T-helper 17 cell (primary cell): ENCODE data around the gene PLIN5. TPM values are rescaled to one million over a fixed set of nuclear protein-coding genes. Genes with fewer than 3 reads are reported as not detected.

Source experiments
- ATAC-seq: fragments of 150-1000 bp; cut with Tn5 transposase; 2 replicates; pipeline ENCODE4 v1.10.0; 2021; ENCODE audit warnings: mild to moderate bottlenecking, moderate library complexity
- DNase-seq, 3 donors: peaks; one replicate each; pipeline versions ENCODE4 v3.0.0 to v3.0.0-alpha.2; 2020 to 2021
- H3K9me3 ChIP-seq: one replicate; pipeline ENCODE4 v1.7.0; 2013; ENCODE audit warnings: low read length, mild to moderate bottlenecking; ENCODE audit not compliant: control insufficient read depth, poor library complexity, severe bottlenecking
- H3K27ac Mint-ChIP-seq: one replicate; pipeline ENCODE4 v1.8.0; 2022; ENCODE audit warnings: mild to moderate bottlenecking, moderate library complexity, mixed read lengths
- H3K27me3 Mint-ChIP-seq: one replicate; pipeline ENCODE4 v1.8.0; 2022; ENCODE audit warnings: mixed read lengths
- H3K36me3 Mint-ChIP-seq: one replicate; pipeline ENCODE4 v1.8.0; 2022; ENCODE audit warnings: low read depth, mixed read lengths
- H3K4me1 Mint-ChIP-seq: one replicate; pipeline ENCODE4 v1.8.0; 2022; ENCODE audit warnings: mild to moderate bottlenecking, mixed read lengths
- H3K4me3 Mint-ChIP-seq: one replicate; pipeline ENCODE4 v1.8.0; 2022; ENCODE audit warnings: mild to moderate bottlenecking, moderate library complexity, mixed read lengths
- total RNA-seq, 4 donors: library from RNA in 2 of 4; stranded (reverse) in 2 of 4; gene quantifications; one replicate each; pipeline ENCODE4 v1.2.3 and lab custom pipeline; 2022 to 2026

The PLIN5 gene
- total RNA-seq, 2 donors from 2014 or later = not detected

DNA sequence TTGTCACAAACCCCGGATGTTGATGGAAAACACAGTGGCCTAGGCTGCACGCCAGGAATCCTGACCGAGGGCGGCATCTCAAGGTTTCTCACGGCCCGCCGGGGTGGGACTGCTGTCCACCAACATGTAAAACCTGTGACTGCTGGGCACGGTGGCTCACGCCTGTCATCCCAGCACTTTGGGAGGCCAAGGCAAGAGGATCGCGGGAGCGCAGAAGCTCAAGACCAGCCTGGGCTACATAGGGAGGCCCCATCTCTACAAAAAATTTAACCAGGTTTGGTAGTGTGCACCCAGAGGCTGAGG is 27.9 kb downstream of the PLIN5 start:
- Mint-ChIP-seq H3K4me1 (peaks cover 5% of the 10 kb centered on the region), H3K4me3 (no peak overlapping the region), H3K27me3 (no peaks in the 10 kb centered on the region), H3K36me3 (peaks cover 2% of the 10 kb centered on the region), H3K27ac (no peak overlapping the region)
- ATAC-seq (no peak), DNase-seq (no peak)
- no peaks in the 10 kb centered on the region for H3K9me3 ChIP-seq

DNA sequence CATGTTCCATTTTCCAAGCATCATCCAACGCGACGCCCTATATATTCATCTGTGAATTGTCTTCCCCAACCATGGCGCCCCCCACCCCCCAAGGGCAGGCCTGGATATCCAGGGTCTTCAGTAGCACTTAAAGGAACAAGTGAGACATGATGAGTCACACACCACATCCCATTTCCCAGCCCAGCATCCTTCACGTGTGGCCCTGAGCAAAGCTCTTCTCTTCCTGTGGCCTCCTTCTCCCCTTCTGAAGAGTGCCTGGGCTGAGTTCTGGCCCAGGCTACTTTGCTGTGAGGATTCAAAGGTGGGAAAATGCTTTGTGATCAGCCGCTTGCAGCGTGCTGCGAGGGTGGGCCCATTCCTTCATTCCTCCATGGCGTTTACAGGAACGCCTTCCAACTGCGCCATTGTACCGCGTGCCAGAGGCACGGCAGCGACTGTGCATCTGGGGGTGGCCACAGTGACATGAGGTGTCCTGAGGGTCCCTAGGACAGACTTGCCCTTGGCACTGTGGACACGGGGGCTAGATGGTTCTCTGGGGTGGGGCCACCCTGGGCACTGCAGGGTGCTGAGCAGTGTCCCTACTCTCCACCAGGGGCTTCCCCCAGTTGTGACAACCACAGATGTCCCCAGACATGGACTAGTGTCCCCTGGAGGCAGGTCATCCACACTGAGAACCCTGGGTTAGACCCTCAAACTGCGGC is 28.4 kb downstream of the PLIN5 start:
- H3K9me3 ChIP-seq = no peaks in the 10 kb centered on the region
- no peak for ATAC-seq
- Mint-ChIP-seq H3K36me3 (peaks cover 2% of the 10 kb centered on the region), H3K4me1 (peaks cover 5% of the 10 kb centered on the region), H3K4me3 (no peak overlapping the region), H3K27ac (no peak overlapping the region), H3K27me3 (no peaks in the 10 kb centered on the region)
- no peak for DNase-seq

DNA sequence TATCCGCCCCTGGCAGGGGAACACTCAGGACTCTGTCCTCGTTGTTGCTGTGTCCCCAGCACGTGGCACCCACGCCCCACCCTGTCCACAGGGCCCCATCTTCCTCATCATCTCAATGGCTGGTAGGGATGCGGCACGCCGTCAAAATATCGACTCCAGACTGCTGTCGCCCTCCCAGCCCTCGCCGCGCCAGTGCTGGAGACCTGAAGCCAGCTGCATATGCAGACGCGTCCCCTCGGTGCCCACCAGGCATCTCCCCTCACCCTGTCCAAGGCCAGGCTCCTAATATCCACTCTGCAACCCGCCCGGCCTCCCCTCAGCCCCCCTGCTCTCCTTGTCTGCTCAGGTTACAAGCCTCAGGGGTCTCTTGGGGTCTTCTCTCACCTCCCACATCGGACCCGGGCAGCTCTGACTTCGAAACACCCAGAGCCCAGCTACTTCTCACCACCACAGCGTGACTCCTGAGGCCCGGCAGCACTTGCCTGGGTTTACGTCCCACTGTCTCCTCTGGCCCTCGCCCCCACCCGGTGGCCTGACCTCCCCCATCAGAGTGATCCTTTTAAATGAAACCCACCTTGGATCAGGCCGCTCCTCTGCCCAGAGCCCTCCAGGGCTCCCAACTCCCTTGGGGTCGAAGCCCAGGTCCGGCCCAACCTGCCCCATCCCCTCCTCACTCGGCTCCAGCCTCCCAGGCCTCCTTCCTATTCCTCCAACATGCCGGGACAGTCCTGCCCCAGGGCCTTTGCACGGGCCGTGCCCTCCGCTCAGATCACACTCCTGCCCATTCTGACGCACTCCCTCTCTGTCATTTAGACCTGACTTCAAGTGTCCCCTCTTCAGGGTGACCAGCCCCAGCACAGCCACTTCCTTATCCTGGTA is 29.2 kb downstream of the PLIN5 start:
- no peaks in the 10 kb centered on the region for H3K9me3 ChIP-seq
- Mint-ChIP-seq H3K4me1 (peaks cover 5% of the 10 kb centered on the region), H3K27me3 (no peaks in the 10 kb centered on the region), H3K36me3 (peaks cover 2% of the 10 kb centered on the region), H3K27ac (no peak overlapping the region), H3K4me3 (no peak overlapping the region)
- DNase-seq (no peak), ATAC-seq (no peak)

DNA sequence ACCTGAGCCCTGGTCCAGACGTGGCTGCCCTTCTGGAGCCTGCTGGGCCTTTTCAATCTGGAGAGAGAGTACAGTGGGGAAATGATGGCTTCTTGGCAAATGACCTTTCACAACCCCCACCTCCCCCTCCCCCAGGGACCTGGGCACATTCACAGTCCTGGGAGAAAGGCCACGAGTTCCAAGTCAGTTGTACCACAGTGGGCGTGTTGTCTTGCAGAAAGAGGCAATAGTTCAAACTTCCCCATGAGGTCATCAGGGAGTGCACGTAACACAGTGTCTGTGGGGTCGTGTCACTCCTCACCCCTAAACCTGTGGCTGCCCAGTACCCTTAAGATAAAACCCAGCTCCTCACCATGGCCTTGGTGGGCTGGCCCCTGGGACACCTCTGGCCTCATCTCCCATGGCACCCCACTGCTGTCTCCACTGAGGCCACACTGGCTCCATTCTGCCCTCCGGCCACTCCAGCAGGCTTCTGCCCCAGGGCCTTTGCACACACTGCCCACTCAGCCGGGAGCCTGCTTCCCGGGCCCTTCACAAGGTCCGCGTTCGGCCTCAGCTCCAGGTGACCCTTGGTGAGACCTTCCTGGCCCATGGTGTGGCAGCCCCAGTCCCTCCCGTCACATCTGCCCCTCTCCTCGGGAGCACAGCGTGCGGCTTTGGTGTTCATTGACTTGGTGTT is 30.0 kb downstream of the PLIN5 start:
- no peak overlapping the region for H3K4me3 Mint-ChIP-seq
- H3K4me1 Mint-ChIP-seq = peaks cover 5% of the 10 kb centered on the region
- H3K36me3 Mint-ChIP-seq = peaks cover 2% of the 10 kb centered on the region
- DNase-seq (no peak), ATAC-seq (no peak)
- no peaks in the 10 kb centered on the region for H3K27me3 Mint-ChIP-seq
- no peaks in the 10 kb centered on the region for H3K9me3 ChIP-seq
- no peak overlapping the region for H3K27ac Mint-ChIP-seq

DNA sequence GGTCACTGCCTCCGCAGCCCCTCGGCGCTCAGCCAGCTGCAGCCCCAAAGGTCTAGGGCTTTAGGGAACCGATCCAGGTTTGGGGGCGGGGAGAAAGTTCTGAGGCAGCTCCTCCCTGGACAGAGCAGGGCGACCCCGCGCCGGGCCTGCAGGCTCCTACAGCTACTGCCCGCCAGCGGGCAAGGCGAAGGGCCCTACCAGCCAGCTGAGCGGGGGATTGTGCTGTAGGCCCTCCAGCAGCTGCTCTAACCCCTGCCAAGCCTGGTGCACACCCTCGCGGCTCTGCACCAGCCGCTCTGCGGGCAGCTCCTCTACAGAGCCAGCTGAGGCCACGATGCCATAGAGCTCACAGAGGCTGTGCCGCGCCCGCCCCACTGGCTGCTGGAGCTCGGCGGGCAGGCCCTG is 30.7 kb downstream of the PLIN5 start:
- H3K4me3 Mint-ChIP-seq = no peak overlapping the region
- no peak for DNase-seq
- peaks cover 2% of the 10 kb centered on the region for H3K36me3 Mint-ChIP-seq
- peaks cover 5% of the 10 kb centered on the region for H3K4me1 Mint-ChIP-seq
- no peak overlapping the region for H3K27ac Mint-ChIP-seq
- no peak for ATAC-seq
- H3K27me3 Mint-ChIP-seq = no peaks in the 10 kb centered on the region
- no peaks in the 10 kb centered on the region for H3K9me3 ChIP-seq

DNA sequence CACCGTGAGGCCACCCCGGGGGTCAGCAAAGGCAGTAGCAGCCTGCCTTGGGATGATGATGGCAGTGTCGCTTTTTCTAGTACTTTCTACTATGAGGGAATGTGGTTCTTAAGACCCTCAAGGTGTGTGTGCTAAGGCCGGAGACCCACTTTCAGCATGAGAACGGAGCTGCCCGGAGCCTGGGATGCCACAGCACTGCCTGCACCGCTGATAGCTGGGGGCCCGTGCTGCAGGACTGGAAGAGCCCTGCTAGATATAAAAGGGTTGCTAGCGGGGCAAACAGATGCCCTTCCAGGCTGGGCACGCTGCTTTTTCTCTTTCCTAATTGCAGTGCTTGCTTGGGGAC is 31.2 kb downstream of the PLIN5 start:
- Mint-ChIP-seq H3K36me3 (peaks cover 2% of the 10 kb centered on the region), H3K4me3 (no peak overlapping the region), H3K27me3 (no peaks in the 10 kb centered on the region), H3K4me1 (peaks cover 5% of the 10 kb centered on the region), H3K27ac (no peak overlapping the region)
- no peak for ATAC-seq
- H3K9me3 ChIP-seq = no peaks in the 10 kb centered on the region
- DNase-seq = no peak

DNA sequence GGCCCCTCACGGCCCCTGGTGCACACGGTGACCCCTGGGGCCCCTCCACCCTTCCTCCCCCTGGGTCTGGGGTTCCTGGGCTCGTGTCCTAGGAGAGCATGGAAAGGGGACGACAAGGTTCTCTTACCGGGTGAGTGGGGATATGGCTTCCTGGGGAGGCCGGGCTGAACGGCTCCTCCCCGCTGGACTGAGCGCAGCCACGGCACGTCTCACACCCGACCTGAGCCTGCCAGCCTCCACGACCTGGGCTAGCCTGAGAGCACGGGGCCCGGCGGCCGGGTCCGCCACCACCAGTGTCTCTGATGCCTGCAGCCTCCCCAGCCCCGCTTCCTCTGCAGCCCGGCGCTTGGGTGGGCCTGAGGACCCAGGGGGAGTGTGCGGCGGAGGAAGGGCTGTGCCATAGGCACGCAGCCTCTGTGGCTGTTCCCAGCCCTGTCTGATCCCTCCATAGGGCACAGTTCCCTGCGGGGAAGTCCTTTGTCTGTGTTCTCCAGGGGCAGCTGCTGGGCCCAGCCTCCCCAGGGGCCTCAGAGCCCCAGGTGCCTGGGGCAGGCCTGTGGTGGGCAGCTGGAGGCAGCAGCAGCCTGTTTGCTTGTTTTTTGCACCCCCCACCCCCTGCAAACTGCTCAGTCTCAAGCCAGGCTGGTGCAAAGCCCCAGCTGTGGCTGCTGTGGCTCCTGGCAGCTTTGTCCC is 31.7 kb downstream of the PLIN5 start:
- no peak overlapping the region for H3K27ac Mint-ChIP-seq
- DNase-seq (no peak), ATAC-seq (no peak)
- no peaks in the 10 kb centered on the region for H3K9me3 ChIP-seq
- no peaks in the 10 kb centered on the region for H3K27me3 Mint-ChIP-seq
- no peak overlapping the region for H3K4me3 Mint-ChIP-seq
- H3K4me1 Mint-ChIP-seq = peaks cover 5% of the 10 kb centered on the region
- H3K36me3 Mint-ChIP-seq = peaks cover 2% of the 10 kb centered on the region

DNA sequence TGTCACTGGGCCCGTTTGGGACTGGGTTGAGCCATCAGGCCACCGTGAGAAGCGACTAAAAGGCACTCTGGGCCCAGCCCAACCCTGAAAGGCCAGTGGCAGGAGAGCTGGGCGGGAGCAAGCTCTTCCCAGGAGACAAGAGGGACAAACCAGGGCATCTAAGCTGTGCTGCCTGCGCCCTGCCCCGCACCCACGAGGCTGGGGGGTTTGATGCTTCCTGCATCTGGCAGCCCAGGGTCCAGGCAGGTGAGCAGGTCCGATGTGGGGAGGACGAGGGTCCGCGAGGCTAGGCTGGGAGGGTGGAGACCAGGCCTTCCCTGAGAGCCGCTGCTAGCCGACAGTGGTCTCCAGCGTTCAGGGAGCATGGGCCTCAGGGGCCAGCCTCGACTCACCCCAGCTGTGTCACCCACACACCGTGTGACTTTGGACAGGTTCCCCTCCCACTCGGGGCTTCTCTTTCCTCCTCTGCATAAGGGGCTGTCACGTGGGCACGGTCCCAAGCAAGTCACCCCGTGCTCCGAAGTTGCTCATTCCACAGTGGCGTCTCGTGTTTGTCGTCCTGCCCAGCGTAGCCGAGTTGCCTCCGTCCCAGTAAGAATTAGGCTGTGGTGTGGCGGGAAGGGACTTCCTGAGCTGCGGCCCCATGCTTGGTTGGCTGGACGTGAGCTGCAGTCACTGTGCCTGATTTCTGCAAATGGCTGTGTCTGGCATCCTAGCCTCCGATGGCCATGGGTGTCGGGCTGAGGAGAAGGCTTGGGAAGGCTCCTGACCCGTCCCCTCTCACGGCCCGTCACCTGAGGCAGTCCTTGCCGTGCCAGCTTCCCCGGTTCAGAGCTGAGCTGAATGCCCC is 32.5 kb downstream of the PLIN5 start:
- no peaks in the 10 kb centered on the region for H3K27me3 Mint-ChIP-seq
- ATAC-seq = no peak
- no peak overlapping the region for H3K27ac Mint-ChIP-seq
- H3K4me3 Mint-ChIP-seq = no peak overlapping the region
- DNase-seq = no peak
- H3K9me3 ChIP-seq = no peaks in the 10 kb centered on the region
- peaks cover 5% of the 10 kb centered on the region for H3K4me1 Mint-ChIP-seq
- H3K36me3 Mint-ChIP-seq = peaks cover 2% of the 10 kb centered on the region

DNA sequence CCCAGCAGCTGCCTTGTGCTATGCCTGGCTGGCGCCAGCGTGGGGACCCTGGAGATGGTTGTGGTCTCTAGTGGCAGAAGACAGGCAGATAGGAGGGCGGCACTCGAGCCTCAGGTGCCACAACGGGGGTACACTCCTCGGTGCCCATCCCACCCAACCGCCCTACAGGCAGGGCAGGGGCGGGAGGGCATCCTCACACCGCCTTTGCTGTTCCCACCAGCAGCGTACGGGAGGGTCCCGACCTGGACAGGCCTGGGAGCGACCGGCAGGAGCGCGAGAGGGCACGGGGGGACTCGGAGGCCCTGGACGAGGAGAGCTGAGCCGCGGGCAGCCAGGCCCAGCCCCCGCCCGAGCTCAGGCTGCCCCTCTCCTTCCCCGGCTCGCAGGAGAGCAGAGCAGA is 33.3 kb downstream of the PLIN5 start:
- H3K9me3 ChIP-seq = no peaks in the 10 kb centered on the region
- ATAC-seq (no peak), DNase-seq (no peak)
- H3K4me3 Mint-ChIP-seq = no peak overlapping the region
- no peak overlapping the region for H3K27ac Mint-ChIP-seq
- H3K4me1 Mint-ChIP-seq = peaks cover 5% of the 10 kb centered on the region
- H3K27me3 Mint-ChIP-seq = no peaks in the 10 kb centered on the region
- H3K36me3 Mint-ChIP-seq = peaks cover 2% of the 10 kb centered on the region

DNA sequence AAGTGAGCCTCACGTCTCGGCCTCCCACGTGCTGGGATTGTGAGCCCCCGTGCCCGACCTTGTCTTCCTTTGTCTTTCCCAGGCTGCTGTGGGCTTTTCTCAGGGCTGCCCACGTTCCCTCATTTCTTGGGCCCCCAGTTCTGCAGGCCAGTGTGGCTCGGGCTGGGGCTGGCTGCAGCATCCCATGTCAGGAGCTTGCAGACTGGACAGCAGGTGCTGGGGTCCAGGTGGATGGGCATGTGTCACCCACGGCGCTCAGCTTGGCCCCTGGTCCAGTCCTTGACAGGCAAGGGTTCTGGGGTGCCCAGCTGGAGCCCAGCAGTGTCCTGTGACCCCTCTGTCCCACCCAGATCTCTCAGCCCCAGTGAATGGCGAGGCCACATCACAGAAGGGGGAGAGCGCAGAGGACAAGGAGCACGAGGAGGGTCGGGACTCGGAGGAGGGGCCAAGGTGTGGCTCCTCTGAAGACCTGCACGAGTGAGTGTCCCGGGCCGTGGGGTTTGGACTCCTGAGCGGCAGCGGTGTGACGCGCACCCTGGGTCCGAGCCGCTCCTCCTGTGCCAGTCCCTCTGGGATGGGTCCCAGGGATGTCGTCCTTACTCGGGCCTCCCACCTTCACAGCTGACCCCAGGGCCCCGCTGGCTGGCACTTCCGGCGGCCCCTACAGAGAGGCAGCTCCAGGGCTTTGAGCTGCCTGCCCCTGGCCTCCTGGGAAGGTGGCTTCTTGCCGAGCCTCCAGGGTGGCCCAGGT is 34.0 kb downstream of the PLIN5 start:
- H3K9me3 ChIP-seq = no peaks in the 10 kb centered on the region
- Mint-ChIP-seq H3K27ac (no peak overlapping the region), H3K4me1 (peaks cover 2% of the 10 kb centered on the region), H3K27me3 (no peaks in the 10 kb centered on the region), H3K4me3 (no peak overlapping the region), H3K36me3 (no peaks in the 10 kb centered on the region)
- ATAC-seq (no peak), DNase-seq (no peak)

DNA sequence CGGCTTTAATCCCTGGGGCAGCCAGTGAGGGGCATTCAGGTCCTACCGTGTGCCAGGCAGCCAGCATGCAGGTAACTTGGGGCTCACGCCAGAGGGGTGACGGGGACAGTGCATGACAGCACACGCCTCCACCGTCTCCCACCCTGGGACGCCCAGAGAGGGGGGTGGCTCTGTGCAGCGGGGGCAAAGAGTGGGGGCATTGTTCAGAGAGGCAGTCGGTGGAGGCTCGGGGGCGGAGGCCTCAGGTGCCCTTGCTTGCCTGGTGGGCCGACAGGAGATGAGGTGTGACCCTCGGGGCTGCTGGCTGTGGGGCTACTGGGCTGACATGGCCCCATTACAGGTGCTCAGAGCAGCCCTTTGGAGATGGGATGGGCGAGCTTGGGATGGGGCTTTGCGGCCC is 35.2 kb downstream of the PLIN5 start:
- H3K4me1 Mint-ChIP-seq = no peaks in the 10 kb centered on the region
- H3K36me3 Mint-ChIP-seq = no peaks in the 10 kb centered on the region
- DNase-seq = no peak
- no peak overlapping the region for H3K27ac Mint-ChIP-seq
- no peaks in the 10 kb centered on the region for H3K9me3 ChIP-seq
- no peak overlapping the region for H3K4me3 Mint-ChIP-seq
- H3K27me3 Mint-ChIP-seq = no peaks in the 10 kb centered on the region
- ATAC-seq = no peak

DNA sequence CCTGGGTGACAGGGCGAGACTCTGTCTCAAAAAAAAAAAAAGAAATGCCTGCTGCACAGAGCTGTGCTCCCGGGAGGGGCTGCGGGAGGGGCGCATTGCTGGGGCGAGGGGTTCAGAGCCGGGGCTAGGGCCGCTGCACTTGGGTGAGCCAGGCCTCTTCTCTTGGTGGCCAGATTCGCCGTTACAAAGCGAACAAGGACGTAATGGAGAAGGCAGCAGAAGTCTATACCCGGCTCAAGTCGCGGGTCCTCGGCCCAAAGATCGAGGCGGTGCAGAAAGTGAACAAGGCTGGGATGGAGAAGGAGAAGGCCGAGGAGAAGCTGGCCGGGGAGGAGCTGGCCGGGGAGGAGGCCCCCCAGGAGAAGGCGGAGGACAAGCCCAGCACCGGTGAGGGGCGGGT is 35.7 kb downstream of the PLIN5 start:
- H3K9me3 ChIP-seq = no peaks in the 10 kb centered on the region
- H3K27ac Mint-ChIP-seq = no peak overlapping the region
- H3K4me1 Mint-ChIP-seq = no peaks in the 10 kb centered on the region
- H3K4me3 Mint-ChIP-seq = no peak overlapping the region
- H3K27me3 Mint-ChIP-seq = no peaks in the 10 kb centered on the region
- no peaks in the 10 kb centered on the region for H3K36me3 Mint-ChIP-seq
- DNase-seq (no peak), ATAC-seq (no peak)
